Inflammatory macrophage (primary cell): ENCODE results near the gene MYO1D.

ENCODE experiments used
- DNase-seq, 2 donors: peaks; one replicate each; pipeline ENCODE4 v3.0.0-alpha.2; 2020 to 2022

The MYO1D gene

GRCh38 chr17:32449963-32450362 lies 427.0 kb downstream of the MYO1D start:
- DNase-seq, result peak in 1 of 2 donors; percentile 6

- DNase-seq, result no peak
Measured at GRCh38 chr17:32446949-32447348, 430.0 kb downstream of the MYO1D start.

GRCh38 chr17:32445971-32446370 lies 431.0 kb downstream of the MYO1D start:
- peak; percentile 41 to 60 for DNase-seq

- DNase-seq, result no peak
Measured at GRCh38 chr17:32445497-32445896, 431.4 kb downstream of the MYO1D start.

- peak; percentile 18 to 34 for DNase-seq
Measured at GRCh38 chr17:32445074-32445415, 431.9 kb downstream of the MYO1D start.

GRCh38 chr17:32444301-32445073 lies 432.4 kb downstream of the MYO1D start, which contains the start of gene PSMD11:
Gene PSMD11, plus strand, starts transcription at chr17:32444510. Its CDS starts 14 bp downstream, at chr17:32444524.
- peak; percentile 95 to 97 for DNase-seq

- no peak for DNase-seq
Measured at GRCh38 chr17:32443827-32444300, 433.1 kb downstream of the MYO1D start.
